GM21619 (cell line): ENCODE results near the gene PPP1CA.

ENCODE experiments used
- ATAC-seq: cut with Tn5 transposase; IDR thresholded peaks from one replicate; pipeline ENCODE4 v1.9.1; 2021; ENCODE audit not compliant: unreplicated experiment

PPP1CA gene

GRCh38 chr11:67353317-67354074 is 48.2 kb downstream of the PPP1CA start, which contains the start of gene POLD4:
TSS of gene POLD4 (minus strand) at chr11:67353546. CDS start at chr11:67353399, 147 bp downstream.
- peak; percentile 63 for ATAC-seq

GRCh38 chr11:67352546-67353316 is 48.9 kb downstream of the PPP1CA start:
- peak; percentile 1 for ATAC-seq

- ATAC-seq = no peak
Observed at GRCh38 chr11:67351275-67352005, 50.2 kb downstream of the PPP1CA start.

GRCh38 chr11:67349928-67350465 is 51.7 kb downstream of the PPP1CA start:
- ATAC-seq = no peak

GRCh38 chr11:67349457-67349856 is 52.2 kb downstream of the PPP1CA start:
- no peak for ATAC-seq

- ATAC-seq = no peak
Observed at GRCh38 chr11:67349036-67349435, 52.6 kb downstream of the PPP1CA start.
